HG03439 (cell line): ENCODE data around the gene LIN7C.

ENCODE experiments used
- ATAC-seq: cut with Tn5 transposase; IDR thresholded peaks from one replicate; pipeline ENCODE4 v1.9.1; 2021; ENCODE audit warnings: mild to moderate bottlenecking, moderate library complexity; ENCODE audit not compliant: unreplicated experiment

Gene LIN7C

GRCh38 chr11:27471589-27472397, 34.8 kb downstream of the LIN7C start:
- peak; percentile 35 for ATAC-seq

DNA sequence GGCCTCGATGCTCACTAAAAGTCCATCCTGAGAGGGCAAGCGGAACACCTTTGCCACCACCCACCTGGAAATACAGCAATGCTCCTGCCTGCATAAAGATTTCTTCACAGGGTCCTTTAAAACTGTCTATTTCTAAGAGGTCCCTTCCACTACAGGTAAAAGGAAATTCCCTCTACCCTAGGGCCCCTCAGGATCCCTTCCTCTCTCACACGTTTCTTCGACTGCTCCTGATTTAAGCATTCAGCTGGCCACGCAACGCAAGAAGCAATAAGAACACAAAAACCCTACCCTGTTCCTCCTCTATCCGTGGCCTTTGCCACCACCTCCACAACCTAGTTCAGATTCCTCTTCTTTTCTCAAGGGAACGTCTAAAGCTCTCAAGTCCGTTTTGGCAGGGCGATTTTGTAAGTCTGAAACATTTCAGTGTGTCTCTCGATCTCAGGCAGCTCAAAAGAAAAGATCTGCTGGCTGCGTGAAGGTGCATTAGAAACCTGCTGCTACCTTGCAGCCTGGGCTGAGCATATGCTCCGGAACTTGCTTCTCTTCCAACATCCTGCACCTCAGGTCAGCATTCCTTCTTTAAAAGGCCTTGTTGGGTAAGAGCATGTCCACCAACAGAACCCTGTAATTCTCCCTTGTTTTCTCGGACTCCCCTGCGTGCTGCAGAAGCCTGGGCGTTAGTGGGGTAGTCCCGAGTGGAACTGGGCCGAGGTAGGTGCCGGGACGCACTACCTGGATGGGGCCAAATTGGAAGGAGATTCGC, 35.6 kb downstream of the LIN7C start:
- ATAC-seq, result no peak

- ATAC-seq, result no peak
Observed at GRCh38 chr11:27470166-27470565, 36.4 kb downstream of the LIN7C start.

GRCh38 chr11:27468995-27469695, 37.4 kb downstream of the LIN7C start:
- no peak for ATAC-seq

DNA sequence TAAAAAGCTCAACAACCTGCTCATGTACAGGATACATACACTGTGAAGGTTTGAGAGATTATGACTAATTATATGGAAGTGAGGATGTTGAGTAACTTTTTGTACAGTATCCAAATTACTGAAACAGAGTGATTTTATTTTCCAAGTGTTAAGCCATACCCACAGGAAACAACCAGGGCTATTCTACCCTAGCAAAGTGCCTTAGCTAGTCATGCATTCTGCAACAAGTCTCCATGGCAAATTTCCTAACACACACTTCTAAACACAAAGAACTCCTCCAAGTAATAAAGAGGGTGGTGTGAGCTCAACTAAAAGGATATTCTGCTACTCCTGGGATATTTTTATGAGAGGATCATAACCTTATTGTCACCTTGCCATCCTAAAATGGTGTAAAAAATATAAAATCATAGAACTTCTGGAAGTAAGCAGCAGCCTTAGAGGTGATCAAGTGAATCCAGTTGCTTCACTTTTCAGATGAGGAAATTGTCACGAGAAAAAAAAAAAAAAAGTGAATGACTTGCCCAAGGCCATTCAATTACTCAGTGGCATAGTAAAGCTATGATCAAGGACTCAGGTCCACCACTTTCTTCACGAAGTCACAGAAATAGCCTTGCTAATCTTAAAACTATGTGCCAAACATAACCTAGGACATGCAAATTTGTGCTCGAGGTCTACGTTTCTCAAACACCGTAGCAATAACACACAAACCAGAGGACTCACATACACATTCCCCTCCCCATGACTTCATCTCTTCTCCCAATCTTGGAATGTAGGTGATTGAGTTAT, 38.2 kb downstream of the LIN7C start:
- no peak for ATAC-seq

GRCh38 chr11:27467181-27467913, 39.2 kb downstream of the LIN7C start:
- ATAC-seq, result no peak

- ATAC-seq, result no peak
Observed at GRCh38 chr11:27466363-27466762, 40.2 kb downstream of the LIN7C start.

GRCh38 chr11:27465629-27466028, 40.9 kb downstream of the LIN7C start:
- ATAC-seq, result no peak

DNA sequence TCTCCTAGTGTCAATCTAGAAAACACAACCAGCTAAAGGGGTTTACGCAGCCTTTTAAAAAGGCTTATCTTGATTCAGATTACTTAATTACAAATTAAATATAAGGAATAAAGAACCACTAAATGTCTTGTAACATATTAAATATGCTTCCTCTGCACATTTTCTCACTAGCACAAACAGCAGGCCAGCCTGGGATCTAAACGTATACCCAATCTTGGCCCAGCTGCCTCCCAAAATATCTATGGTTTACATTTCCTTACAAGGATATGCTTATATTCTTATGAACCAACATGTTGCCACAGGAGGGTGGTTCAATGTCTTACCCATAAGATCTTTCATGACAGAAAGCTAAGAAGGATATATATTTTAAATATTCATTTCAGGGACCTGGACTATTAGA, 41.7 kb downstream of the LIN7C start:
- no peak for ATAC-seq

DNA sequence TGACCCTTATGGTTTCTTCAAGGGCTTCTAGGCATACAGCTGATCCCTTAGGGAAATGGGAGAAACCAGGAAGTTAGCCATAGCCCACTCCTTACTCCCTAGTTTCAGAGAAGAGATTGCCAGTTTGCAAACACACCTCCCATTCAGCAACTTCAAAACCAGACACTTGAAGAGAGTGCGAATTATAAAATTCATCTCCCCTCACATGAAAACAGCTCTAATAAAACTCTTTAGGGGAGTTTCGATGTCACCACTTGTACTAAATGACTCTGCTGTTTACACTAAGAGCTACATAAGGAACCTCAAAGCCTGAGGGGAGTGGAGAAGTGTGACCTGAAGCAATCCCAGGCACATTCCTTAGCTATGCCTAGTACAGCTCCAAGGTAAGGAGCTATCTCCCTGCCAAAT, 42.3 kb downstream of the LIN7C start:
- no peak for ATAC-seq

- ATAC-seq, result no peak
Observed at GRCh38 chr11:27462543-27462942, 44.0 kb downstream of the LIN7C start.

- ATAC-seq, result no peak
Observed at GRCh38 chr11:27460158-27460978, 46.2 kb downstream of the LIN7C start.

DNA sequence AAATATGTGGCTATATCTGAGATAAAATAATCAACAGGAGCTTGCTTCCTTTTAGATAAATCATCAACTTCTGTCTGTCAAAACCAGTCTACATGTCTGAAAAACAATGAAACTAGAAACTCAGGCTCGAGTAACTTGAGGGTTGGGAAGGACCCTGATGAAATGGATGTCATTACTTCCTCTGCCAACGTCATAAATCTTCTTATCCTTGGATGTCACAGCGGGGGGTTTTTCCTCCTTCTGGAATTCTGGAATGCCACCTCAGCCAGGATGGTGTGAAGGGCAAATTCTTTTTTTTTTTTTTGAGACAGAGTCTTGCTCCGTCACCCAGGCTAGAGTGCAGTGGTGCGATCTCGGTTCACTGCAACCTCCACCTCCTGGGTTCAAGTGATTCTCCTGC, 47.4 kb downstream of the LIN7C start:
- ATAC-seq, result no peak

- no peak for ATAC-seq
Observed at GRCh38 chr11:27458182-27458581, 48.4 kb downstream of the LIN7C start.

DNA sequence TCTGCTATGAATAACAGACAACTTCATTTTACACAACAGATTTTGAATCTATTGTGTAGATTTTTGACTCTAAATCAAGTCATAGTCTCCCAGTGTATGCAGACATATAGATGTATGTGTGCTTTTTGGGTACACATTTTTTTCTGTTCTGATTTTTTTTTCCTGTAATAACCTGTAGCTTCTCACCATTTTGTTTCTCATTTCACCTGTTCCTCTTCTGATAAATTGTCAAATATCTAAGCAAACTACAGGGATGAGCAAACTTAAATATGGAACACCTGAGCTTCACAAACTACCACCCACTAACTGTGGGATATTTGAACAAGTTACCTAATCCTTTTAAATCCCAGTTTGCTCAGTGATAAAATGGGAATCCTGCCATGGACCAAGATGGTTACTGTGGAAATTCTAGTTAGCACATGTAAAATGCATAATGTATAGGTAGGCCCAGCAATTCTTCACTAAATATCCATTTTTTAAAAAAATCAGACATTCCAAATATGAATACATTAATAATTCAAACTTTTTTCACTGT, 49.7 kb downstream of the LIN7C start:
- no peak for ATAC-seq

DNA sequence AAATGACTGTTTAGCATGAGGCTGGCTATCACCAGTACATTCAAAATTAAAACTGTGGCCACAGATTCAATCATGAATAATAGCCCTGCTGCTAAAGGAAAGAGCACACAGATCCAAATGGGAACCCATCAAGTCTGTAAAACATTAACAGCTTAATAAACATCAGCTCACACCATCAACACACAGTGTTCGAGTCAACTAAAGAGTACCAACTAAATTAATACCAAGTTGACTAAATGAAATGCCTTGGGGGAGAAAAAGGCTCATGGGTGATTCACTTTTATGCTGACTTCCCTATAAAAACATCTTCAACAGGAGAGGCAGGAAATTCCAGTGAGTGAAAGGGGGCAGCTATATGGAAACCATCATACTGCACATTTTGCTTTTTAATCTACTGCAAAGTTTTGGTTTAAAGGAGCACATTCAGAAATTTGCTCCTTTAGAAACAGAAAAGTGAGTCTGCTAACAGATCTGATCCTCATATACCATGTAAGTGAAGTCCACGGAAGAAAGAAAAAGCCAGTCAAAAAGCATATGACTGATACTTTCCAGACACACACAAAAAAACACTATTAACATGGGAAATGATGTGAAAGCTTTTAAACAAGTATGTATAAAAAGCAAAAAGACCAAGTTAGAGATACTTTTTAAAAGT, 50.3 kb downstream of the LIN7C start:
- ATAC-seq, result no peak

DNA sequence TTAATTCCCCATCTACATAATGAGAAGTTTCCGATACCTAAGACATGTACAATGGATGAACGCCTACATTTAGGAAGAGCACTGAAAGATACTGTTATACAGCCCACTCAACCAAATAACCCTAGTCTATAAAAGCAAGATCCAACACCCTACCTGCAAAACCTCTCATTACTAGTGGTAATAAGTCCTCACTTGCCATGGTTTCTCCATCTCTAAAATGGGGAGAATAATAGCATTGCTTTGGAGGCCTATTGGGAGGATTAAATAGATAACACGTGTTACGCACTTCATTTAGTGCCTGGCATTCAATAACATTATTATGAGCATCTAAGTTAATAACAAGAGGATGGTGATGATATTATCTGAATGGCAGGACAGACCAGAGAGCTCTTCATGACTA, 50.9 kb downstream of the LIN7C start:
- no peak for ATAC-seq

GRCh38 chr11:27453701-27454100, 52.9 kb downstream of the LIN7C start:
- ATAC-seq, result no peak

DNA sequence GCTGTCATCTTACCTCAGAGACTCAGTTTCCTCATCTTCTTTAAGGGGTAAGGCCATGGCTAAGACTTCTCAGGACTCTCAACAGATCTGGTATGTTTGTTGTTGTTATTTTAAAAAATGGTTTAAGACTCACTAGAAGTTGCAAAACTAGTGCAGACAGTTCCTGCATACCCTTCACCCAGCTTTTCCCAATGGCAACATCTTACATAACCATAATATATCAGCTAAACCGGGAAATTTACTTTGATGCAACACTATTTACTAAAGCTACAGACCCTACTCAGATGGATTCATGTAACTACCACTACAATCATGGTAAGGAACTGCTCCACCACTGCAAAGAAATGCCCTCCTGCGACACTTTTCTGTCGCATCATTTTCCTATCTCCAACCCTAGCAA, 54.4 kb downstream of the LIN7C start:
- no peak for ATAC-seq
